ENCODE results near the gene SIN3A.

SIN3A gene

GRCh38 chr15:75371901-75372688 is 79.4 kb downstream of the SIN3A start:
- DNase-seq, result no peak

- DNase-seq, result no peak
Measured at GRCh38 chr15:75371486-75371885, 80.0 kb downstream of the SIN3A start.

GRCh38 chr15:75369897-75370581 is 81.5 kb downstream of the SIN3A start:
- no peak for DNase-seq

GRCh38 chr15:75368689-75369239 is 82.7 kb downstream of the SIN3A start:
- peak; percentile 35 for DNase-seq

- DNase-seq, result peak; percentile 93
Measured at GRCh38 chr15:75367913-75368688, 83.4 kb downstream of the SIN3A start, which contains the start of gene MAN2C1. Gene MAN2C1 (minus strand): TSS chr15:75368607. CDS start chr15:75368583, 24 bp downstream.

GRCh38 chr15:75367406-75367912 is 84.0 kb downstream of the SIN3A start:
- no peak for DNase-seq

GRCh38 chr15:75367006-75367405 is 84.5 kb downstream of the SIN3A start:
- no peak for DNase-seq

GRCh38 chr15:75366163-75366562 is 85.3 kb downstream of the SIN3A start:
- DNase-seq, result no peak

GRCh38 chr15:75364881-75365280 is 86.6 kb downstream of the SIN3A start:
- DNase-seq, result no peak

- no peak for DNase-seq
Measured at GRCh38 chr15:75363786-75364185, 87.7 kb downstream of the SIN3A start.

- DNase-seq, result no peak
Measured at GRCh38 chr15:75362642-75363249, 88.7 kb downstream of the SIN3A start.

GRCh38 chr15:75361989-75362641 is 89.4 kb downstream of the SIN3A start:
- no peak for DNase-seq

GRCh38 chr15:75361361-75361988 is 90.0 kb downstream of the SIN3A start:
- DNase-seq, result no peak

- DNase-seq, result no peak
Measured at GRCh38 chr15:75360856-75361255, 90.6 kb downstream of the SIN3A start.

- no peak for DNase-seq
Measured at GRCh38 chr15:75360391-75360790, 91.1 kb downstream of the SIN3A start.

GRCh38 chr15:75359537-75360250 is 91.8 kb downstream of the SIN3A start:
- no peak for DNase-seq

GRCh38 chr15:75358771-75359536 is 92.5 kb downstream of the SIN3A start:
- DNase-seq, result no peak

GRCh38 chr15:75357976-75358673 is 93.4 kb downstream of the SIN3A start:
- no peak for DNase-seq

- no peak for DNase-seq
Measured at GRCh38 chr15:75356517-75356916, 95.0 kb downstream of the SIN3A start.
